IPS-NIHi11 (cell line): ENCODE measurements around the gene CCDC92B.
"Not testable (repeated sequence)": the region's sequence is repeated elsewhere in the genome, so short reads cannot be mapped to it uniquely, and the experiment has no call there.

Experiments used
- DNase-seq: peaks from one replicate; pipeline ENCODE4 v3.0.0; 2012; ENCODE audit warnings: mixed read lengths, low spot score

The CCDC92B gene

DNA sequence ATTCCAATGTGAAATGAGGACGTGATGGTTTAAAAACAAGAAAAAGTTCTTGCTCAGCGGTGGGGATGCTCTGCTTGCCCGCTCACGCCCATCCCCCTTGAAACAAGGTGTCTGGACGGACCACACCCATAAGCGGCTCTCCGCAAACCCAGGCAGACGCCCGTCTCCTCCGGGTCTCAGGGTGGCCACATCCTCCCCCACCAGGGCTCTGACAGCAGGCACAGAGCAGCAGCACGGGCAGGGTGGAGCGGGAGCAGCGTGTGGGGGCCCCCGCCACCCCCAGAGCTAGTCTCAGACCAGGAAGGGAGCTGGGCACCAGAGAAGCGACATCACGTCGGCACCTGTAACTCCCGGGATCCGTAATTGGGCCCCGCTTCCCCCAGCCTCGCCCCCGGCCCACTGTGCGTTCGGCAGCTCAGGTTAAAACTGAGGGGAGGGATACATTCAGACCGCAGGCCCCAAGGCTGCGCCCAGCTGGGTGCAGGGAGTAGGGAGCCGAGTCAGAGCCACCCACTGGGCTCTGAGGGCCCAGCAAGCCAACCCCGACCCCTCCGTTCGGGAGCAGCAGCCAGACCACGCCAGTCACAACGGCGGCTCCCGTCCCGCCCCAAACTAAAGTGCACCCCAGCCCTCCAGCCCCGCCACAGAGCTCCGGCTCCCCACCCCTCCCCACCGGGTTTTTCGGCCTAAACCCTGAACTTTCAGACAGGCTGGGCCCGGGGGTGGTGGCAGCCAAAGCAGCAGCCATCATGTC lies 59.9 kb downstream of the CCDC92B start:
- peak; percentile 23 for DNase-seq

DNA sequence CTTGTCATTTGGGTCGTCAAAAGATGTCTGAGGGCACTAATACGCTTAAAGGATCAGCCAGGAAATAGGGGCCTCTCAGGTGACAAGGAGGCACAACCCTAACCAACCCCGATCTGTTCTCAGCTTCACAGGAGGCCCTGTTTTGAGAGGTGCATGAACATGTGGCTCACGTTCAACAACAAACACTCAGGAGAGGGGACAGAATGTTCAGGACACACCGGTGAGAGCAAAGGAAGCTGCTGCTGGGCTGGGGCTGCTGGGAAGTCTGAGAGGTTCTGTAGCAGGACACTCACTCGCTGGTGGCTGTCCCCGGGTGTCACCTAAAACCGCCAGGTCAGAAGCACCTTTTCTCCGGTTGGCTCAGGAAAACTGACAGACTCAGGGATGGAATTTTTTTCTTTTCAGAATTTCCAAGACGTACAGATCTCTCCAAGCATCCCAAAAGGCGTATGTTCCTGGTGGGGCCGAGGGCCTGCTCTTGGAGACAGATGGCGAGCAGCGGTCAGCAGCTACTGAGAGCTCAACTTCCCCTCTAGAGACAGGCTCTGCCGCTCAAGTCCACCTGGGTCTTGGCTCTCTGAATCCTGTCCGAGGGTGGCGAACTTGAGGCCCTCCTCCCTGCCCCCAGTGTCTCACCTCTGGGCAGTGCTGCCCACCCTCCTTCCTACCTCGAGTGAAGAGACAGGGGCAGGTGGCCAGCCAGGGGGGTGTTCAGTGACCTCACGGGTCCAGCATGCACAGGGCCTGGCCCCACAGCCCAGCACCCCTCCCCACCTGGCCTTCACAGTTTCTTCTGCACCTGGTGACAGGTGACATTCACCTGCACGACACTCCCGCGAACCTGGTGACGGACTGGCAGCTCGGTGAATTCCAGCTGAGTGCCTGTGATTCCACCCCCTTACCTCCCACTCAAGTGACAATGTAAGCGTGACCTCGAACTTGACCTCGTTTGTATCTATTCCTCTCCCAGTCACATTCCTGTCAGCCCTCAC lies 60.8 kb downstream of the CCDC92B start:
- peak; percentile 18 for DNase-seq

DNA sequence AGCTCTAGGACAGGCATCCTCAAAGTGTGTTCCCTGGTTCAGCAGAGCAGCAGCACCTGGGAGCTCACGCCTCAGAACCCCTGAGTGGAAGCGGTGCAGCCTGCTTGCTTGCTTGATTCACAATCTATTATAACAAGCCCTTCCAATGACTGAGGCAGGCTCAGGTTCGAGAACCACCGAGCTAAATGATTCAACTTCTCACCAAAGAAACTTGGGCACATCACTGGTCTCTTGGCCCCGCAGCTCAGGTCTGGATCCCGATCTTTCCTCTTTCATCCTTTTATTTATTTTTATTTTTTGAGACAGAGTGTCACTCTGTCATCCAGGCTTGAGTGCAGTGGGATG lies 62.4 kb downstream of the CCDC92B start:
- DNase-seq, result no peak

DNA sequence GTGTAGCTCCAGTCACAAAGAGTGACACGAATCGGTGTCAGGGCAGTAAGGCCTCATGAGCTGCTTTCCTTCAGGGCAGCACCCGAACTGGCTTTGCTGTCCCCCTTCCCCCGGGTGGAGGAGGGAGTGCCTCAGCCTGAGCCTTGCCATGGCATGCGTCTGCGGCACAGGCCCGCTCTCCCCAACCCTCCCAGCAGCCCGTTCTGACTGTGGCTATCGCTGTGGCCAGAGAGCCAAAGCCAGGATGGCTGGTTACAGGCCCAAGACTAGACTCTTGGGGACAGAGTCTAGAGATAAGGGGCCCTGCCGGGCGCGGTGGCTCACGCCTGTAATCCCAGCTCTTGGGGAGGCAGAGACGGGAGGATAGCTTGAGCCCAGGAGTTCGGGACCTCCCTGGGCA lies 63.8 kb downstream of the CCDC92B start:
- peak; percentile 9 for DNase-seq

DNA sequence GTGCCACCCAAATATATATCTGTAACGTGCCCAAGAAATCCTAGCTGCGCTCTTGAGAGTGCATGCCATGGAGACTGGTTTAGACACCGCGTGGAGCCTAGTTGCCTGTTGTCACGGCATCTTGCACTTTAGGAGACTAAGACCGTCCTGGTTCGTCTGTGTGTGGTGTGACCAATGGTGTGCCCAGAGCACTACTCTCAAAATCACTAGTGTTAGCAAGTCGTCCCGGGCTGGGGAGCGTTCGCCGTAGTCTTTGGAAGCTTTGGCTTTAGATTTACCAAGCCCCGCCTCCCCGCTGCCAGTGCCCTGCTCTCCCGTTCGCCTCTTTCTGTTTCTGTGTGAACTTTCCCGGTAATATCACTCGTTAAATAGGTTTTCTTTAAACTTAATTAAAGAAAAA lies 64.9 kb downstream of the CCDC92B start:
- DNase-seq, result no peak

DNA sequence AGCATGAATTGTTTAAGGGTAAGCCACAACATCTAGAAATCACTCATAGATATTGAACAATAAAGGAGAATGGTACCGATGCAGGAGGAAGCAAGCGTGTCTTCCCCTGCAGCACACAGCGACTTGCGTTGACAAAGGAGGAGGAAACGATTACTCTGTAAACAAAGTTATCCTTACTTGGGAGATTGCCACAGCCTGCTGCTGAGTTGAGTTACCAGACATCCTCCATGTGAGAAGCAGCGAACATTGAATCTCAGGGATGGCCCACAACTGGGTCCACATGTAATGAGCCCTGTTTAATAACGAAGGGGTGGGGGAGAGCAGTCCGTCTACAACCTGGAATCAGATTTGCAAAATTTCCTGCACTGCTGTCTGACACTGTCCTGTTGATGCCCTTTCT lies 65.5 kb downstream of the CCDC92B start:
- no peak for DNase-seq

DNA sequence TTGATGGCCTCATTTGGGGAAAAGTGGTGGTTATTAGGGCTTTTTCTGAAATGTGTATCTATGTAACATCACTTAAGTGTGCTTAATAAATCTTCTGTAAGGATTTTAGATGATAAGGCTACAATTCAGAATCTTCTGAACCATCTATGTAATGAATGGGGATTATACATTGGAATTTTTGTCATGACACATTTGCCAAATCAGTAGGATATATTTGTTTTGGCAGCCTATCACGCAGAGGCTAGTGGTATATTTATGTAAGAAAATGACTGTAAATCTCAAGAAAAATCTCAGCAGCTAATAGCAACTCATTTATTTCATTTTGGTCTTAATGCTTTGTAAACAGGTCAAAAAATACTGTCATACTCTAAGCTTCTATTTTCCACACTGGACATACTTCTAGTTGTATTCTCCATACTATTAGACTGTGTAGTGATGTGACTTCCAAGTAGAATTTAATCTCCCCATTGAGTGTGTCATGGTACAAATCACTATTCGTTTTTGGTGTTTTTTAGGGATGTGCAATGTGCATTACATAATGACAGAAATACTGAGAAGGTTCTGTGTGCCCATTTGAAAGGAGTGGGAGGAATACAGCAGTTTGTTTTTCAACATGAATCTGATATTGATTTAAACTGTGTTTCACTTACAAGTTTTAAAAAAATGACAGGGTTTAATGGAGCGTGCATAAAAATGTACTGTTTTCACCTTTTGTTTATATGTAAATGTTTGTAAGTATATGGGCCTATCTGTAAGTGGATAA lies 67.1 kb downstream of the CCDC92B start:
- DNase-seq, result no peak

DNA sequence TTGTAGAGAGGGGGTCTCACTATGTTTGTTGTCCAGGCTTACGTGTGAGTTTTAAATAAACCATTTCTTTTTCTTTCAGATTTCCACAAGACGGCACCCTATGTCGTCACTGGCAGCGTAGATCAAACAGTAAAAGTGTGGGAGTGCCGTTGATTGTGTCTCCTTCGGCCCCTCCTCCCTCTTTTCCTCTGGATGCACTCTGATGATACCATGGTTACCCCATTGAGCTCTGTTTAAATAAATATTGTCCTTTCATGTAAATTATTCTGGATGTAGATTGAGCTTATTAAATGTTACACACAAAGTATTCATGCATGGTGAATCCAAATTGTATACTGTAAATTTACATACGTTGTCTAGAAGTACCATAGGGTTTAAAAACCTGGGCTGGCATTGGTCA lies 67.8 kb downstream of the CCDC92B start:
- no peak for DNase-seq

DNA sequence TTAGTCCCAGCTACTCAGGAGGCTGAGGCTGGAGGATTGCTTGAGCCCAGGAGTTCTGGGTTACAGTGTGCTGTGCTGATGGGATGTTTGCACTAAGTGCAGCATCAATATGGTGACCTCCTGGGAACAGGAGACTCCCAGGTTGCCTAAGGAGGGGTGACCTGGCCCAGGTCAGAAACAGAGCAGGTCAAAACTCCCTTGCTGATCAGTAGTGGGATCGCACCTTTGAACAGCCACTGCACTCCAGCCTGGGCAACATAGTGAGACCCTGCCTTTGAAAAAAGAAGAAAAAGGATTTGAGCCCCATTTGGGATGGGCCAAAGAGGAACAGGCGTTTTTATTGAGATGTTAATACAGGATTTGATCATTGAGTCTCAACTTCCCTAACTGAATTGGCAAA lies 68.5 kb downstream of the CCDC92B start:
- DNase-seq, result no peak

DNA sequence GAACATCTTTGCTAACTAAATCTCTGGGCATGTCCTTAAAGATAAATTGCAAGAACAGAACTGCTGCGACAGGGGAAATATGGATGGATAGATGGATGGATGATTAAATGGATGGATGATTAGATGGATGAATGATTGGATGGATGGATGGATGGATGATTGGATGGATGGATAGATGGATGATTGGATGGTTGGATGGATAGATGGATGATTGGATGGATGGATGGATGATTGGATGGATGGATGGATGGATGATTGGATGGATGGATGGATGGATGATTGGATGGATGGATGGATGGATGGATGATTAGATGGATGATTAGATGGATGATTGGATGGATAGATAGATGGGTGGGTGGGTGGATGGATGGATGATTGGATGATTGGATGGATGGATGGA lies 70.2 kb downstream of the CCDC92B start:
- not testable (repeated sequence) for DNase-seq
